Measurements from ENCODE around the gene KLK6. TPM values are rescaled to one million over a fixed set of nuclear protein-coding genes. Genes with fewer than 3 reads are reported as not detected.

The KLK6 gene
- 106 TPM for total RNA-seq

DNA sequence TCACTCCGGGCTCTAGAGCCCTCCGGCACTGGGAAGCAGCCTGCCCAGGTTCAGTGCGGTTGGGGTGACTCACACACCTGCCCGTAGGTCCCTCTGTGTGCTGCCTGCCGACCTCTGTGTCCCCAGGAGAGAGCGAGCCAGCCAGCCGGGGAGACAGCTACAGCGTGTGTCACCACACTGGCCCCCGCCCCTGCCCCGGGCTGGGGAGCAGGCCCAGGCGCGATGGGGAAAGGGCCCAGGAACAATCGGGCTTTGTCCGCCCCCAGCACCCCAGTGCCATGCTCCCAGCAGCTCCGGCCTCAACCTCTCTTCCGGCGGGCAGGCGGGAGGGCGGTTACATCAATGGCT is at the start of gene KLK6:
Gene KLK6, minus strand, starts transcription at position 179 of the 348 bp plus-strand sequence. CDS start 1,487 bp downstream, outside the sequence.
- peak; percentile 91 for ATAC-seq

DNA sequence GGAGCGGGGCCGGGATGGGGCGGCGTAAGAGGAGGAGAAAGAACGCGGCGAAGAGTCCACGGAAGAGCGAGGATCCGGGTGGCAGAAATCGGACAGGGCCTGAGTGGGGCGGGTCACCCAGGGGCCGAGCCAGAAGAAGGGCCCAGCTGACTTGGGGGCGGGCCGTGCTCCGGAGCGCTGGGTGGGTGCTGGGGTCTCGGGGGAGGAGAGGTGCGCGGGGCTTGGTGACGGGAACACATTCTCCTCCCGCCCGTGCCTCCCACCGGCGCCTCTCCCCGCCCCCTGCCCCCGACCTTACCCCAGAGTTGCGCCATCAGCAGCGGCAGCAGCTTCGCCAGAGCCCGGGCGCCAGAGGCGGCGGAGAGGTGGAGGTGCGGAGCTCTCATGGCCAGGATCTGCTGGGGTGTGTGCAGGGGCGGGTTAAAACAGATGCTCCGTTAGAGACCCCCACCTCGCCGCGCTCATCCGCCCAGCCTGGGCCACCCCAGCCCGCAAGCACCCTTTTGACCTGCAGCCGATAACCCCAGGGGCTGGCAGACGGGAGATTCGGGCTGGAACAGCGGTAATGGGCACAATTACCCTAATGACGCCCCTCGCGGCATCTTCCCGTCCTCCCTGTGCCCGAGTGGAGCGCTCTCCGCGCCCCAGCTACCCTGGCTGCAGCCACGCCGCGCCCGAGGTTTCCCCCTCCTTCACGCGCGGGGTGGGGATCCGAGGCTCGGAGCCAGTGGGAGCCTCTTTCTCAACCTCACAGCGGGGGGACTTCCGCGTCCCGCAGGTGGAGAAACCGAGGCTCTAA is 49.6 kb upstream of the KLK6 start:
- peak; percentile 59 for ATAC-seq

DNA sequence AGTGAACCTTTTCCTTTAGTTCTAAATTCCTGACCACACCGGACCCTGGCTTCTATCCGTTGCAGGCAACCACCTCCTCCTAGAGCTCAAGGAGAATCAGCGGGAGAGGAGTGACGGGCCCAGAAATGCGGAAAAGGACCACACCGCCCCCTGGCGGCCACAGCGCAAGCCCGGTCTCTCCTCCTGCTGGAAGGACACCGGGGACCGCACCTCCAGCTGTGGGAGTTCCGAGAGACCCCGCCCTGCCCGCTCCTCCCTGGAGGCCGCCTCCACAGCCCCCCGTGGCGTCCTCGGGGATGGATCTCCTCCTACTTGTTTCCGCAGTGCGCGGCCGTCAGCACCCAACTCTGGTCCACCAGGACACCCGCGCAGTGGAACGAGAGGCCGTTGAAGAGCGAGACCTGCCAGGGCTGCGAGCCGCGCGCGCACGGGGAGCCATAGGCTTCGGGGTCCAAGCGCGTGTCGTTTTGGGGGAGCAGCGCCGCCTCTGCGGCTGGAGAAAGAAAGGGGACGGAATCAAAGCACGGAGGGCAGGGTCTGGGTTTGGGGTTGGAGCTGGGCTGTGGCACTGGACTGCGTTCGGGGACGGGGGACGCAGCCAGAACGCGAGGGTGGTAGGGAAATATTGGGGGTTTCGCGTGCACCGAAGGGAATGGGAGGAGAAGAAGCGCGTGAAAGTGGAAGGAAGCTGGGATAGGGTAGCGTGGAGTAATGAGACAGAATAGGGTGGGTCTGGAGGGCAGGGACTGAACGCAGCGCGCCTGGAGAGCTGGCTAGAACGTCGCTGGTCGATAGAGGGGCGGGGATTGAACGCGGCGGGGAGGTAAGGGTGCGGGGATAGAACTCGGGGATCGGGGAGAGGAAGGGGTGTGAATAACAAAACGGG is 47.6 kb upstream of the KLK6 start:
- peak; percentile 35 for ATAC-seq

DNA sequence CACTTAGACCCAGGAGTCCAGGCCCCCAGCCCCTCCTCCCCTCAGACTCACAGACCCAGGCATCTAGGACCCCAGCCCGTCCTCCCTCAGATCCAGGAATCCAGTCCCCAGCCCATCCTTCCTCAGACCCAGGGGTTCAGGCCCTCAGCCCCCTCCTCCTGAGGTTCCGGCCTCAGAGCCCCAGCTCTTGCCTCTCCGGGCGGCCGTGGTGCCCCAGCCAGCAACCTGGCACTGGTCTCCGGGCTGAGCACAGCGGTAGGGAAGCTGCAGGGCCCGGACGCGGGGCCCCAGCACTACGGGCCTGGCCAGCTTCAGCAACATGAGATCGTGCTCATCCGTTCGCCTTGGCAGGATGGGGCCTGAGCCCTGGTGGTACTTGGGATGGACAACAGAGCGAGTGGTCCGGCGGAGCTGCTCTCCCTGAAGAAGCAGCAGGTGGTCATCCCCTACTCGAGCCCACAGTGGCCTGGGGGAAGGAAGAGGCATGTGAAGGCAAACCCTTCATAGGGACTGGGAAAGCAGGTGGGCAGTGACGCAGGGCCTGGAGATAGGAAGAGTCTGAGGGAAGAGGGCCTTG is 46.4 kb upstream of the KLK6 start:
- no peak for ATAC-seq

DNA sequence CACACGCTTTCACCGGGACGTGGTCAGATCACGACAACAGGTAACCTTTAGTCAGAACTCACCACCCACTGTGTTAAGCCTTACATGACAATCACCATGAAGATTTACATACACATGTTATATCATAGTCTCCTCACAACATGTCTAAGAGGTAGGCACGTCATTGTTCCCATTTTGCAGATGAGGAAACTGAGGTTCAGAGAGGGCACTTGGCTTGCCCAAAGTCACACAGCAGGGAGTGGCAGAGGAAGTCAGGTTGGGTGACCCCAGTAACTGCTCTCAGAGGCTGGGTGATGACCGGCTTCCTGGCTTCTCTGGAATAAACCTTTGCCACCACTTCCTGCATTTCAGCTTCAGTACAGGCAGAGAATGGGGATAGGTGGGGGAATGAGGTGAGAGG is 44.9 kb upstream of the KLK6 start:
- ATAC-seq = no peak

DNA sequence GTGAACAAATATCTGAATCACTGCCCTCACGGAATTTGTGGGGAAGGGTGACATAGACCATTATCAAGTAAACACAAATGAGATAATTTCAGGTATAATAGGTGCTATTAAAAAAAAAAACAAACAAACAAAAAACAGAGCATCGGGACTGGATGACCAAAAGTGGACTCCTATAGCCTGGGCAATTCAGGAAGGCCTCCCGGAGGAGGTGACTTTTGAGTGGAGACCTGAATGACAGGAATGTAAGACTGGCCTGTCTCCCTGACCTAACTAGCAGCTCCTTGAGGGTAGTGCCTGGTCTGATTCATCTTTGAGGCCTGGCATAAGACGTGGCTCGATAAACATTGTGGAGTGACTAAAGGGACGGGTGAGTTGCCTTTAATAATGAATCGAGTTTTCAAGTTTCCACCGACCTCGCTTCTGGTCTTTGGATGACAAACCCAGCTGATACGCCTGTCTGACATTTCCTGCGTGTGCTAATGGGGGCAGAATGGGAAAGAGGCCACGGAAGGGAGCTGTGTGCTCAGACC is 43.3 kb upstream of the KLK6 start:
- ATAC-seq = peak; percentile 19

DNA sequence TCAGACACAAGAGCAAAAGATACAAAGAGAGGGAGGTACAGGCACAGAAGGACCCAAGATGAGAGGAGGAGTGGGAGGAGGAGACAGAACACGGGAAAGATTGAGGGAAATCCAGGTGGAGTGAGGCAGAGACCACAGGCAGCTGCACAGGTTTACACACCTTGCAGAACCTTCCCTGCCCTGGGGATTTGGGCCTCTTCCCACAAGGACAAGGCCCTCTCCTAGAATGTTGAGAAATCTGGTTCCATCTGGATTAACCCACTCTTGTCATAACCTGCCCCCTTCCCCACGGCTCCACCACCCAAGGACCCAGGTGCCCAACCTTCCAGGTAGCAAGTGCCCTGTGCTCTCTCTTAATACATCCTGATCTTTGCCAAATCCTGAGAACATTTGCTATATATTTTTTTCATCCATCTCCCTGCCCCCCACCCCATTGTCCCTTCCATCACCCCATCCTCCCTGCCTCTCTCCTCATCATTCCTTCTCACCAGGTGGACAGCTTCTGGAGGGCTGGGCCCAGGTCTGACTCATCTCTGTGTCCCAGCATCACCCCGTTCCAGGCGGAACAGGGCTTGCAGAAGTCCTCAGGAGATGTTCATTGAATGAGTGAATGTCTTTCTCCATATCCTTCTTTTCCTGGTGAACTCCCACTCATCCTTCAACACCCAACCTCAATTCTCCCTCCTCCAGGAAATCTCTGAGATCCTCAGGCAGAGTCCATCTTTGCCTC is 40.8 kb upstream of the KLK6 start:
- peak; percentile 77 for ATAC-seq

DNA sequence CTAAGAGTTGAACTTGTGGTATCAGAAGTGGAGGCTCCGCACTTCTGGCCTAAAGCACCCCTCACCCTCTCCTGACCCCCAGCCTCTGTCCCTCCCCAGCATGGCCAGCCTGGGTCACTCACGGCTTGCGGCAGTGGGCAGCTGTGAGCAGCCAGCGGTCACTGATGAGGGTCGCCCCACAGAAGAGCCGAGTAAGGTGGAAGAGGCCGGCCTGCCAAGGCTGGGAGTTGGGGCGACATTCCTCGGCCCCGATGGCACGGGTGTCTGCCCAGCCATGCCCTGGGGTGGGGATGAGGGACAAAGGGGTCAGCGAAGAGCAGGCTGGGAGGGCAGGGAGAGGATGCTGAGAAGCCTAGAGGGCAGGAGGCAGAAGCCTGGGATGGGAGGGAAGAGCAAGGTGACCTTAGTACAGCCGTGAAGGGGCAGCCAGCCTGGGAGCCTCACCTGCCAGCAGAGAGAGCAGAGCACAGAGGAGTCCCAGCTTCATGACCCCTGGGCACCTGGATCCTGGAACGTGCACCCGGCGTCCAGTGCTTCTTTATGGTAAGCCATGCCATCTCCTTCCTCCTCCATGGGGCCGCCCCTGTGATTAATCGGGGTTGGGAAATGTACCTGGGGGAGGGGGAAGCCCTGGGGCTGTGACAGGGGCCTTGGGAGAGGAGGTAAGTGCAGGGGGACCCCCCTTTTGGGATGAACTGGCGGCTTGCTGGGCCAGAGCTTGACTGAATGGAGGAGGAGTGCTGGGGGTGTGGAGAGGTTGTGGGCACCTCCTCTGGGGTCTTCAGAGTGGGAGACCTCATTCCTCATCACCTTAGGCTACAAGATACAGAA is 39.9 kb upstream of the KLK6 start:
- peak; percentile 22 for ATAC-seq

DNA sequence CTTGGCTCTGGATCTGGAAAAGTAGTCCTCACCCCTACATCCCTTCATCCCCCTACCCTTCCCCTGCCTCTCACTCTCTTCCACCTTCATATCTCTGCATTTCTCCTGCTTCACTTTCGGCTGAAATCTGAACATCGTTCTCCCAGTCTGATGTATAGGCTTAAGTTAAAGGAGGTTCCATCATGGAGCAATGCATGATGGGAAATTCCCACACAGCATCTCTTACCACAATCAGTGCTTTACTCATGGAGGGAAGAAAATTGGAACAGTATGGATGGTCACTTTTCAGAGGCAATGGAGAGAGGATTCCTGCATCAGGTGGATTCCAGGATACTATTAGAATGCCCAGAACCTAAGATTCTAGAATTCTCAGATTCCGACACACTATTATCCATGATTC is 38.1 kb upstream of the KLK6 start:
- no peak for ATAC-seq

DNA sequence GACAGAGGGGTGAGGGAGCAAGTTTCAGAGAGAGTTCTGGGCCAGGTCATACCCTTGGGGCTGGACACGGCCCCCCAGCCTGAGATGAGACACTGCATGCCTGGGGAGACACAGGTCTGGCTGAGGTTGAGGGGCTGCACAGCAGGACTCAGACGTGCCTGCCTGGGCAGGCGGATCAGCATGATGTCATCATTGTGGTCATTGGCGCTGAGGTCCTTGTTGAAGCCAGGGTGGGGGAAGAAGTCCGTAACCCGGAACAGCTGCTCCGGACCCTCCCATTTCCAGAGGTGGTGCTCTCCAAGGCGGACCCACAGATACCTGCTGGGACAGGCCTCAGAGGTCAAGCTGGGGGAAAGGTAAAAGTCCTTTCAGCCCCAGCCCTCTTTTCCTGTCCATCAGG is 37.0 kb upstream of the KLK6 start:
- ATAC-seq = no peak

DNA sequence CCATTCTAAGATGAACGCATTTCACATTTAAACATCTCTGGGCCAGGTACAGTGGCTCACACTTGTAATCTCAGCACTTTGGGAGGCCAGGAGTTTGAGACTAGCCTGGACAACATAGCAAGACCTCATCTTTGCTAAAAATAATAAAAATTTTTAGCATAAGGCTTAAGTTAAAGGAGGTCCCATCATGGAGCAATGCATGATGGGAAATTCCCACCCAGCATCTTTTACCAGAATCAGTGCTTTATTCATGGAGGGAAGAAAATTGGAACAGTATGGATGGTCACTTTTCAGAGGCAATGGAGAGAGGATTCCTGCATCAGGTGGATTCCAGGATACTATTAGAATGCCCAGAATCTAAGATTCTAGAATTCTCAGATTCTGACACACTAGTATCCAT is 35.9 kb upstream of the KLK6 start:
- no peak for ATAC-seq

DNA sequence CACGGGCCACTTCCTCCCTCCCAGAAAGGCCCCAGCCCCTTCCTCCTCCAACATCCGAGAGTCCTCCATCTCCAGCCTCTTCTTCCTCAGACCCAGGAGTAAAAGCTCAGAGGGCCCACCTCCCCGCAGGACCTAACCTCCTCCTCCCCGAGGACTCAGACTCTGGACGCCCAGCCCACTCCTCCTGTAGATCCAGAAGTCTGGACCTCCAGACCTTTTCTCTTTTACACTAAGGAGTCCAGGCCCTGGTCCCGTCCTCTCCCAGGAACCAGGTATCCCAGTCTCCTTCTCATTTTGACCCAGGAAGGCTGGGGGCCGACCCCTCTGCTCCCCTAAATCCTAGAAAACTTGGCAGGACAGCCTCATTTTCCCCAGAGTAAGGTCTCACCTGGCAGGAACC is 33.9 kb upstream of the KLK6 start:
- no peak for ATAC-seq

DNA sequence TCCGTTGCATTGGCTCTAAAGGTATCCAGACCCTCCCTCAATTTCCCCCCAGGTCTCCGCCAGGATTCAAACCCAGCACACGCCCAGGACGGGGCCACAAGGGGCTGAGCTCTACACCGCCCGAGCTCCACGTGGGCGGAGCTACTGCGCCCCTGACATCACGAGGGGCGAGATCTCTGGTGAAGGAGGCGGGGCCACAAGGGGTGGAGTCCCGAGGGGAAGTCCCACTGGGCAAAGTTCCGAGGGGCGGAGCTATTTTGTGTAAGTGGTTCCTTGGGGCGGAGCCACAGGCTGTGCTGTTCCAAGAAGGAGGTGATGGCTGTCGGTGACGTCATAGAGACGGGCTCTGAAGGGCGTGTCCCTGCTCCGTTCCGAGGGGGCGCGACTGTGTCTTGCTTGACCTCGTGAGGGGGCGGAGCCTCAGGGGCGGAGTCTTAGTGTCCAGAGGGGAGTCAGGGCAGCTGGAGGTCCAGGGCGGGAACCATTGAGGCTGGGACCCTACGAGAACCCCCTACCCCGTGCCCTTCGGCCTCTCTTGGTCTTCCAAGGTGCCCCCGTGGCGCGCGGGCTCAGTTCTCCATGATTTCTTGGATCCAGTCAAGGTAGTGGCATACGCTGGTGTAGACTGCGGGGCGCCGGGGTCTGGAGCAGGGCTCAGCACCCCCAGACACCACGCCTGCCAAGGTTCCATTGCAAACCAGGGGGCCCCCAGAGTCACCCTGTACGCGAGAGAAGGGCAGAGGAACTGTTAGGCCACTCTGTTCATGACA is 33.3 kb upstream of the KLK6 start:
- peak; percentile 85 for ATAC-seq

DNA sequence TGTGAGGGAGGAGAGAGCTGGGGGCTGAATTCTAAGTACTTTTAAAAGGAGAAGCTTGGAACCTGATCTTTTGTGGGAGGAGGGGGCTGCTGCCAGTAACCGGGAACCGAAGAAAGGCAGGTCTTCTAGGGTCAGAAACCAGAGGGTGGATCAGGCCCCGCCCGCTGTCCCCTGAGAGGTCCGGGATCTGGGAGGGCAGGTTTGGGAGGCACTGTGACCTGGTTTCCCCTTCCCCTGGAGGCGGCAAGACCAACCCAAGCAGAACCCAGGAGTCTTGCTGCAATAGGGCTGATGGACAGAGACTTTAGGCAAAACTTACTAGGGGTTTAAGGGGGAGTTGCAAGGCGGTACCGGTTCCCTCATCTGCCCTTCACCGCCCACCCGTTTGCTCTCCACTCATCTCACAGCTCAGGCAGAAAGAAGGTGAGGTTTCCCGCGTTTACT is 32.7 kb upstream of the KLK6 start:
- ATAC-seq = peak; percentile 68

DNA sequence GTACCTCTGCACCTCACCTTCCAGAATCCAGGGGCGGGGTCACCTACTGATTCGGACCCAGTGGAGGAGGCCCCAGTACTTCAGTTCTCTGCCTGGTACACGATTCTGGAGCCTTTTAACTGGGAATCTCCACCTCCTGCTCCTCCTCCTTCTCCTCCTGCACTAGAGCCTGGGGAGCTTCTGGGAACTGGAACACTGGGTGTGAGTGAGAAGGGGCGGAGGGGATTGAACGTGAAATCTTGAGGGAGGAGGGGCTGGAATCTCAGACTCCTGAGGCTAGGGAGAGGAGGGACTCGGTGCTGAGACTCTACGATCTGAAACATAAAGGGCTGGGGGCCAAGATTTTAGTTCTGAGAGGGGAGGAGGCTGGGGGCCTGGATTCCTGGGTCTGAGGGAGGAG is 32.1 kb upstream of the KLK6 start, which contains the start of gene KLK8:
Gene KLK8, minus strand, starts transcription at position 90 of the 400 bp plus-strand sequence. CDS start 437 bp downstream, outside the sequence.
- peak; percentile 59 for ATAC-seq

DNA sequence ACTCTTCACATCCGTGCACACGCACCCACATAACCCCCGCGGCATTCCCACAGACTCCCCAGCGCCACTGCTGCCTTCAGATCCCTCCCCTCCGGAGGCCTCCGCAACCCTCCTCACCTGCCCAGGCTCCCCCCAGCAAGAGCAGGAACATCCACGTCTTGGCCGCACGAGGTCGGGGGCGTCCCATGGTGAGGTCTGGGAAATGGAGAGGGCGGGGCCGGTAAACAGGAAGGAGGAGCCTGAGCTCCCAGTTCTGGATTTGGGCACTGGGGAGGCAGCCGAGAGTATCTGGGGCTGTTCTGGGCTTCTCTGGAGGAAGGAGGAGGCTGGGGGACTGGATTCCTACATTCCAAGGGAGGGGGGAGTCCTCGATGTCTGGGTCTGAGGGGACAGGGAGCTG is 31.6 kb upstream of the KLK6 start:
- peak; percentile 56 for ATAC-seq

DNA sequence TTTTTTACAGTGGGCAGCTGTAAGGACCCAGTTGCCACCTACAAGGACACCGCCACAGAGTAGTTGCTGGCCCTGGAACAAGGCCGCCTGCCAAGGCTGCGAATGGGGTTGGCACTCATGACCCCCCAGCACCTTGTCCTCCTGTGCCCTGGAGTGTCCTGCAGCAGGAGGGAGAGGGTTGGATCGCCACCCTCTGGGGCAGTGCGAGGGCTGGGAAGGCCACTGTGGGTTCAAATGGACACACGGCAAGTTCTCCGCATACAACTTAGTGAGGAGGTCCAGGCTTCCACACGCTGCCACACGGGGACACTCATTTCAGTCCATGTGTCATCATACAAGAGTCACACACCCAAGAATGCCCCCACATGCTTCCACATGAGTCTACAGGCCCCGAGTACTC is 31.0 kb upstream of the KLK6 start:
- ATAC-seq = peak; percentile 11

DNA sequence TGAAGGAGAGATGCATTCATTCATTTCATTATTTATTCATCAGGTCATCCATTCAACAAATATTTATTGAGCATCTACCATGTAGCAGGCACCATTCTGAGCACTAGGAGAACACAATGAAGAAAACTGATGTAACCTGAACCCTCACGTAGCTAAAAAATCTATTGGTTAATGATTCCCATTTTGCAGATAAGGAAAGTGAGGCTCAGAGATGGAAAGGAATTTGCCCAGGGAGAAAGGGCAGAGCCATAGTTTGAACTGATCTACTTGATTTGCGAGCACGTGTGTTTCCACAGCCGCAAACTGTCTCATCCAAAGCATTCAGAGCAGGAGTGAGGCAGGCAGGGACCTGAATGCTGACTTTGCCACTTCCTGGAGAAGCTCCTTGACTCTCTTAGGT is 29.3 kb upstream of the KLK6 start:
- ATAC-seq = no peak

DNA sequence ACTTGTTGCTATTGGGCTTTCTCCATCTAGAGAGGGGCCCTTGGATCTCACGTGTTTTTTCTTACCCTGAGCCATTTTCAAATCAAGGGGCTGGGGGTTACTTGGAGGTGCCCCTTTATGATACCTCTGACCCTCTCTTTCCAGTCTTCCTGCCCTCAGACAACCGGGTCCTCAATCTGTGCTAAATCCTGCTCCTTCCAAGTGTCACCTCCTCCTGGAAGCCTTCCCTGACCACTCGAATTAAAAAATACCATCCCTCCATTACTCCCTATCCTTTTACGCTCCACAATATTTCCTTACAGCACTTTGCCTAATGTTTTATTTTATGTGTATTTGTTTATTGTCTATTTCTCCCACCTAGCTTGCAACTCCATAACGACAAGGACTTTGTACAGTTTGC is 28.7 kb upstream of the KLK6 start:
- ATAC-seq = no peak

DNA sequence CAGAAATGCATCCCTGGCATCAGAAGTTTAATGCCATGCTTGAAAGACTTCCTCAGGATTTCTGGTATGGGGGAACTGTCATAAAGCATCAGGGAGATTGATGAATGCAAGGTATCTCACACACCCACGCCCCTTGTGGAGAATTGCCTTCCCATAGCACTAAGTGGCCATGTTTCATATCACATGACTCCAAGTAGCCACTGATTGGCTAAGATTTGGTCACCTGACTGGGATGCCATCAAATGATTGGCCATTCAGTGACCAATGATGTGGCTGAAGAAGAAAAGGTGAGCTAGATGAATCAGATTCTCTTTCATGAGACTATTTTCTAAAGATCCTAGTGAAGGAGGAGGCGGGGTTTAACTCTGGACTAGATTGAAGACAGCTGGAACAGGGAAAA is 24.7 kb upstream of the KLK6 start:
- ATAC-seq = peak; percentile 9

DNA sequence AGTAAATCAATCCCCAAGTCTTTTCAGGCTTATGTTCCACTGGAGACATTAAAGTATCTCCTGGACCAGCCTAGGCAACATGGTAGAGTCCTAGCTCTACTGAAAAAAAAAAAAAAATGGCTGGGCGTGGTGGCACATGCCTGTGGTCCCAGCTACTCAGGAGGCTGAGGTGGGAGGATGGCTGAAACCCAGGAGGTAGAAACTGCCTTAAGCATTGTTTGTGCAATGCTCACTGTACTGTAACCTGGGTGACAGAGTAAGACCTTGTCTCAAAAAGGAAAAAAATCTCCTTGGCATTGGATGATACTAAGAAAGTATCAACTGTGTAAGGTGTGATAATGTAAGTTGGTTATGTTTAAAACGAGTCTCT is 23.3 kb upstream of the KLK6 start:
- peak; percentile 62 for ATAC-seq

Measured in esophagus mucosa (tissue), 1 donor.